HG02678 (cell line): ENCODE data around the gene HM13.
"Not testable (repeated sequence)": the region's sequence is repeated elsewhere in the genome, so short reads cannot be mapped to it uniquely, and the experiment has no call there.

Experiments used
- ATAC-seq: cut with Tn5 transposase; IDR thresholded peaks from one replicate; pipeline ENCODE4 v1.9.1; 2021; ENCODE audit warnings: mild to moderate bottlenecking, moderate library complexity; ENCODE audit not compliant: unreplicated experiment

HM13 gene

DNA sequence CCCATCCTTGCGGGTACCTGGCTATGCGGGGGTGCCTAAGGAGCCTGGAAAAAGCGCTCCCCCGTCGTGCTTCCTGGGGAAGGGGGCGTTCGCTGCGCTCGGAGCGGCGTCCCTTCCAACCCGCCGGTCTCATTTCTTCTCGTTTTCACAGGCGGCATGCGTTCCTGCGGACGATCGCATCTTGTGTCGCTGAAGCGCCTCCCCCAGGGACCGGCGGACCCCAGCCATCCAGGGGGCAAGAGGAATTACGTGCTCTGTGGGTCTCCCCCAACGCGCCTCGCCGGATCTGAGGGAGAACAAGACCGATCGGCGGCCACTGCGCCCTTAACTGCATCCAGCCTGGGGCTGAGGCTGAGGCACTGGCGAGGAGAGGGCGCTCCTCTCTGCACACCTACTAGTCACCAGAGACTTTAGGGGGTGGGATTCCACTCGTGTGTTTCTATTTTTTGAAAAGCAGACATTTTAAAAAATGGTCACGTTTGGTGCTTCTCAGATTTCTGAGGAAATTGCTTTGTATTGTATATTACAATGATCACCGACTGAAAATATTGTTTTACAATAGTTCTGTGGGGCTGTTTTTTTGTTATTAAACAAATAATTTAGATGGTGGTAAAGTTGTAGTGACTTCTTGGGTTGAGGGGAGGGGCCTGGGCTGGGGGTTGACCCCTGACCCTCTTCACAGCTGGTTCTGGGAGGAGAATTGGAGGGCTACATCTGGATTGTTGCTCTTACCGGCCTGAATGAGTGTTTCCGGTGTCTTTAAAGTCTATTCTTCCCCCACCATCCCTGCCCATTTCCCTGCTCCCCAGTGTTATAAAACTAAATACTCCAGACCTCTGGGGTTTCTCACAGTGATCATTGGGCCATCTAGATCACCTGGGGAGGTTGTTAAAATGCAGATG, 91.9 kb downstream of the HM13 start:
- ATAC-seq: no peak

- ATAC-seq: no peak
These were observed 92.8 kb downstream of the HM13 start for GRCh38 chr20:31606804-31607639.

- no peak for ATAC-seq
These were observed 93.5 kb downstream of the HM13 start for GRCh38 chr20:31607640-31608250.

- ATAC-seq: no peak
These were observed 94.2 kb downstream of the HM13 start for GRCh38 chr20:31608251-31608945.

- ATAC-seq: not testable (repeated sequence)
These were observed 98.0 kb downstream of the HM13 start for GRCh38 chr20:31612271-31612640.

DNA sequence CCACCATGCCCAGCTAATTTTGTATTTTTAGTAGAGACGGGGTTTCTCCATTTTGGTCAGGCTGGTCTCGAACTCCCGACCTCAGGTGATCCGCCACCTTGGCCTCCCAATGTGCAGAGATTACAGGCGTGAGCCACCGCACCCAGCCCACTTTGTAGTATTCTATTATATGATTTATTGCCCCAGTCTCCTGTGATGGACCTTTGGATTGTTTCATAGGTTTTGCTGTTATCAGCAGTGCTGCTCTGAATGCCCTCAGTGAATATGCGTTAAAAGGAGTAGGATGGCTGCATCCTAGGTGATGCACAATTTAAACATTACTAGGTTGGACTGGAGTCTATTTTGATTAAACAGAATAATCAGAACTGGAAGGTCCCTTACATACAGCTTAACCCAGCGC, 101.2 kb downstream of the HM13 start:
- no peak for ATAC-seq

- ATAC-seq: no peak
These were observed 103.3 kb downstream of the HM13 start for GRCh38 chr20:31617432-31618104.
